Esophagus squamous epithelium (tissue), 4 donors: ENCODE results near the gene HELZ.

Source experiments
- CTCF ChIP-seq, 6 experiments: fragments of 450-650 bp in 4 of 6; fragments of 200-600 bp in 2 of 6; sonication (generic) in 2 of 6; IDR thresholded peaks; one replicate each; pipeline ENCODE4 v1.5.1; 2016 to 2019; ENCODE audit warnings: antibody characterized with exemption in 6 of 6, mild to moderate bottlenecking in 4 of 6, moderate library complexity in 4 of 6
- POLR2A ChIP-seq, 4 donors: fragments of 450-650 bp; IDR thresholded peaks; one replicate each; pipeline ENCODE4 v1.6.1; 2017; ENCODE audit warnings: antibody characterized with exemption in 4 of 4, mild to moderate bottlenecking in 4 of 4, moderate library complexity in 3 of 4

GRCh38 chr17:67098006-67098405 lies 147.0 kb downstream of the HELZ start:
- TF ChIP-seq CTCF (IDR thresholded peaks at IDR 0.05) (no peak), POLR2A (IDR thresholded peaks at IDR 0.05) (no peak)
